GM13977 (cell line): ENCODE measurements around the gene CAPN2.
"Not testable (repeated sequence)": the region's sequence is repeated elsewhere in the genome, so short reads cannot be mapped to it uniquely, and the experiment has no call there.

Experiments used
- DNase-seq: peaks from one replicate; pipeline ENCODE4 v3.0.0; 2012; ENCODE audit warnings: low spot score
- CTCF ChIP-seq: IDR thresholded peaks from 2 replicates; pipeline ENCODE4 v1.5.1; 2012; ENCODE audit warnings: mild to moderate bottlenecking, control low read depth; ENCODE audit not compliant: insufficient read depth; ENCODE audit errors: extremely low read depth, missing control alignments
- in situ Hi-C: fragments of 300-500 bp; cut with MboI; formaldehyde crosslinking; loops from one replicate; pipeline ENCODE4 v1.12.0; 2022; ENCODE audit warnings: low sequenced_read_pairs, low pct_unique_long_range_greater_than_20kb, mixed read lengths, inconsistent platforms; ENCODE audit not compliant: unreplicated experiment

CAPN2 gene

DNA sequence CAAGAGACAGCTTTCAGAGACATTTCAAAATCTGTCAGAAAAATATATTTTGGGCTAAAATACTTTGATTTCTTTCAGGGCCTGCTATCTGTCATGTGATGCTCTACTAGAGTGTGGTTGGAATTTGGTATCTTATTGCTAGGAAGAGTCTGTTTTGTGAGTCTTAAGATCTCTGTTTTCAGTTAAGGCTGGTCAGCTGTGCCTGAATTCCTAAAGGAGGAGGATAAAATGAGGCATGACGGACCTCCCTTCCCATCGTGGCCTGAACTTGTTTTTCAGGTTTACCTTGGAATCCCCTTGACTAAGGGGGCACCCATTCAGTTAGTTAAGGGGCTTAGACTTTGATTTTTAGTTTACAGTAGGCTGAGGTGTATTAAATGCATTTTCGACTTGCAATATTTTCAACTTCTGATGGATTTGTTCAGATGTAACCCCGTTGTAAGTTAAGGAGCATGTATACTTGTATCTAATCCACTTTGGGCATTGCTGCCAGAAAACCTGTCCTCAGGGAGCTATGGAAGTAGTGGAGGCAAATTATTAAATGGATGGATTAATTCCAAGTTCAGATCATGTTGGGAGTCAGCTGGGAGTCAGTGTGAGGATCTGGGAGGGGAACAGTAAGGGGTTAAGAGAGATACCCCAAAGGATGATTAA lies 18.3 kb downstream of the CAPN2 start:
- in situ Hi-C loops: no loop called here
- no peak for TF ChIP-seq CTCF

DNA sequence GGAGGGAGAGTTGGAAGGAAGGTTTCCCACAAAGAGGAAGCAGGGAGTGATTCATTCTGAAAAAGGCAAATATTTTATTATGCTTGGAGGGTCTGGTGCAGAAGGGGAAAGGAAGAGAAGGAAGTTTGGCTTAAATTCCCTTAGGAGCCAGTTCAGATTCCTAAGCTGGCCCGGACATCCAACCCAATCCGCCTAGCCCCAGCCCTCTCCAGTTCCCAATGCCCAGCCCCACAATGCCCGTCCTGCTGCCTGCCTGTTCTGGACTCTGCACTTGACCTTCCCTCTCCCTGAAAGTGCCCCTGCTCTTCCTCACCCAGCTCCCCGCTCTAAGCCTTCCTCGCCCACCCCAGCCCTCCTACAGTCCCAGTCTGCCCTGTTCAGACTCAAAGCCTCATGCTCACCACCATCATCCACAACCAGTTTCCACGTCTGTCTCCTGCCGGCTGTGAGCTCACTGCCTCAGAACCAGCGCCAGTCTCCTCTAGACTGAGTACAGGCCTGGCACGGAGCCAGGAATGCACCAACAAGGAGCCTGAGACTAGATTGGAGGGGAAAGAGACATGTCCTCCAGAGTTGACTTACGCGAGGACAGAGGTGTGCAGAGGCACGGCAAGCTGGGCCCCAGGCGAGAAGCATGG lies 18.9 kb downstream of the CAPN2 start:
- no peak for TF ChIP-seq CTCF
- DNase-seq: no peak
- in situ Hi-C loops: no loop called here

More for the DNA sequence above, 18.3 kb downstream of the CAPN2 start:
- no peak for DNase-seq

GRCh38 chr1:223732993-223733798 lies 20.9 kb downstream of the CAPN2 start:
- TF ChIP-seq CTCF: no peak
- no peak for DNase-seq
- in situ Hi-C loops: no loop called here

- no peak for TF ChIP-seq CTCF
- DNase-seq: no peak
- in situ Hi-C loops: no loop called here
Measured at GRCh38 chr1:223733898-223734852, 21.8 kb downstream of the CAPN2 start.

- in situ Hi-C loops, DNase-seq: not testable (repeated sequence)
Measured at GRCh38 chr1:223736638-223737037, 24.3 kb downstream of the CAPN2 start.

DNA sequence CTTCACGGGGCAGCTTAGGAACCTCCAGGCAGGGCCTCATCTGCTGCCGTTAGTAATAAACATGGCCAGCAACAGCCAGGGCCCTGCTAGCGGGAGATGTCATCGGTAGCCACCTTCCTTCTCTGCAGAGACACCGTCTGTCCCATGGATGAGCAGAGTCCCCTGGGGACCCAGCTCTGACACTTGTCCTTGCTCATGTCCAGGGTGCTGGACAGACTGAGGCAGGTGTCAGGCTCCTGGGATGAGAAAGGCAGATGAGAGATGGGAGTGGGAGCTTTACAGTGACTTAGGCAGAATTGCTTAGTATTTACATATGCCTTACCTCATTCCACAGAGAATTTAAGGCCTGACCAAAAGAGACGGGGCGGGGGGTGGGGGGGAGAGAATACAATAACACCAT lies 25.0 kb downstream of the CAPN2 start:
- no peak for DNase-seq
- in situ Hi-C loops: no loop called here
- no peak for TF ChIP-seq CTCF
